GM12874 (cell line): ENCODE measurements around the gene NTM.

Experiments
- CTCF ChIP-seq: IDR thresholded peaks from 2 replicates; pipeline ENCODE4 v1.5.1; 2011; ENCODE audit warnings: low read depth, mild to moderate bottlenecking, control low read depth, low read length, moderate library complexity; ENCODE audit not compliant: insufficient read depth

The NTM gene

GRCh38 chr11:131947511-131947910 lies 577.1 kb downstream of the NTM start:
- TF ChIP-seq CTCF = no peak

GRCh38 chr11:131951121-131951520 lies 580.7 kb downstream of the NTM start:
- TF ChIP-seq CTCF = no peak

- no peak for TF ChIP-seq CTCF
Measured at GRCh38 chr11:131954146-131954545, 583.7 kb downstream of the NTM start.

GRCh38 chr11:131955904-131956303 lies 585.5 kb downstream of the NTM start:
- TF ChIP-seq CTCF = no peak

GRCh38 chr11:131957201-131957600 lies 586.8 kb downstream of the NTM start:
- TF ChIP-seq CTCF = no peak

GRCh38 chr11:131957875-131958274 lies 587.5 kb downstream of the NTM start:
- TF ChIP-seq CTCF = no peak

GRCh38 chr11:131962818-131963217 lies 592.4 kb downstream of the NTM start:
- TF ChIP-seq CTCF = no peak
